ENCODE results near the gene DEPP1.

Gene DEPP1

GRCh38 chr10:44993226-44993921 is 14.8 kb upstream of the DEPP1 start:
- no peak for FAIRE-seq

GRCh38 chr10:44992732-44993225 is 14.2 kb upstream of the DEPP1 start:
- no peak for FAIRE-seq

GRCh38 chr10:44992070-44992731 is 13.6 kb upstream of the DEPP1 start:
- no peak for FAIRE-seq

- FAIRE-seq = no peak
Measured at GRCh38 chr10:44991571-44991970, 13.0 kb upstream of the DEPP1 start.

GRCh38 chr10:44990965-44991364 is 12.4 kb upstream of the DEPP1 start:
- no peak for FAIRE-seq

GRCh38 chr10:44990302-44990655 is 11.7 kb upstream of the DEPP1 start:
- FAIRE-seq = no peak

- FAIRE-seq = no peak
Measured at GRCh38 chr10:44989597-44990301, 11.1 kb upstream of the DEPP1 start.

- no peak for FAIRE-seq
Measured at GRCh38 chr10:44988957-44989585, 10.5 kb upstream of the DEPP1 start.

- FAIRE-seq = no peak
Measured at GRCh38 chr10:44986670-44987069, 8.1 kb upstream of the DEPP1 start.

GRCh38 chr10:44986179-44986578 is 7.6 kb upstream of the DEPP1 start:
- no peak for FAIRE-seq

- no peak for FAIRE-seq
Measured at GRCh38 chr10:44985175-44985681, 6.6 kb upstream of the DEPP1 start.

- no peak for FAIRE-seq
Measured at GRCh38 chr10:44984671-44985101, 6.1 kb upstream of the DEPP1 start.

GRCh38 chr10:44983895-44984278 is 5.3 kb upstream of the DEPP1 start:
- no peak for FAIRE-seq

- FAIRE-seq = no peak
Measured at GRCh38 chr10:44983066-44983894, 4.7 kb upstream of the DEPP1 start.

- FAIRE-seq = no peak
Measured at GRCh38 chr10:44982496-44982895, 3.9 kb upstream of the DEPP1 start.

GRCh38 chr10:44982114-44982460 is 3.5 kb upstream of the DEPP1 start:
- no peak for FAIRE-seq

- peak; percentile 86 for FAIRE-seq
Measured at GRCh38 chr10:44981172-44982113, 2.8 kb upstream of the DEPP1 start.

GRCh38 chr10:44980309-44981171 is 1.9 kb upstream of the DEPP1 start:
- no peak for FAIRE-seq

GRCh38 chr10:44979281-44980191 is 927 bp upstream of the DEPP1 start:
- no peak for FAIRE-seq

All from islet of Langerhans (tissue), 1 donor.